ENCODE measurements around the gene VPS36.
A peak's percentile ranks its signal among the peaks of the same experiment; 100 is the strongest.

Gene VPS36

GRCh38 chr13:52385870-52386269 lies 64.6 kb downstream of the VPS36 start:
- H2AK5ac ChIP-seq (ENCODE audit: low read length, severe bottlenecking) = no peak overlapping the region
- no peak overlapping the region for H2BK12ac ChIP-seq (ENCODE audit: low read length in 2 of 2)
- H3K9me3 ChIP-seq (ENCODE audit: control insufficient read depth, low read length) = no peaks in the 10 kb centered on the region
- H3K18ac ChIP-seq (ENCODE audit: low read depth in 1 of 2, low read length in 2 of 2) = no peak overlapping the region
- no peaks in the 10 kb centered on the region for H3K27me3 ChIP-seq (ENCODE audit: control insufficient read depth in 1 of 2, insufficient read depth in 1 of 2, low read length in 2 of 2)
- no peak overlapping the region for H2AFZ ChIP-seq (ENCODE audit: low read depth, low read length)
- no peak overlapping the region for H3K4me3 ChIP-seq (ENCODE audit: insufficient read depth in 1 of 2, low read depth in 1 of 2, low read length in 2 of 2)
- no peak overlapping the region for H2BK5ac ChIP-seq (ENCODE audit: low read depth, low read length, poor library complexity, severe bottlenecking)
- H3K4ac ChIP-seq (ENCODE audit: low read depth in 1 of 2, low read length in 2 of 2) = no peak overlapping the region
- peaks cover 15% of the 10 kb centered on the region for H3K79me1 ChIP-seq (replicated peaks; ENCODE audit: low read length, poor library complexity, severe bottlenecking)
- H3K23ac ChIP-seq (ENCODE audit: low read length in 2 of 2) = no peak overlapping the region
- no peak overlapping the region for H3K14ac ChIP-seq (ENCODE audit: low read length in 2 of 2)
- no peak overlapping the region for H3K27ac ChIP-seq (ENCODE audit: low read length, poor library complexity, severe bottlenecking)
- H3K36me3 ChIP-seq (ENCODE audit: control insufficient read depth in 1 of 2, insufficient read depth in 2 of 2, low read depth in 1 of 2, low read length in 2 of 2) = peaks cover 0 to 45% of the 10 kb centered on the region in 2 experiments
- no peak overlapping the region for H3K4me2 ChIP-seq (ENCODE audit: low read length, poor library complexity, severe bottlenecking)
- 65% methylated on average over 4 of the region's 4 CpGs for WGBS
- H2BK120ac ChIP-seq (ENCODE audit: low read depth, low read length) = no peak overlapping the region
- no peak overlapping the region for H2BK15ac ChIP-seq (ENCODE audit: low read depth, poor library complexity, severe bottlenecking)
- H4K8ac ChIP-seq (ENCODE audit: low read length) = no peak overlapping the region
- no peaks in the 10 kb centered on the region for H3K4me1 ChIP-seq (ENCODE audit: control insufficient read depth, insufficient read depth, low read depth, low read length)
- H4K91ac ChIP-seq (ENCODE audit: low read length) = no peak overlapping the region
- H3K9ac ChIP-seq (ENCODE audit: low read length) = no peak overlapping the region
- DNase-seq = no peak

- no peak overlapping the region for H3K9ac ChIP-seq (ENCODE audit: low read length)
- H2AK5ac ChIP-seq (ENCODE audit: low read length, severe bottlenecking) = no peak overlapping the region
- peaks cover 17% of the 10 kb centered on the region for H3K79me1 ChIP-seq (replicated peaks; ENCODE audit: low read length, poor library complexity, severe bottlenecking)
- H2BK5ac ChIP-seq (ENCODE audit: low read depth, low read length, poor library complexity, severe bottlenecking) = no peak overlapping the region
- H3K4ac ChIP-seq (ENCODE audit: low read depth in 1 of 2, low read length in 2 of 2) = no peak overlapping the region
- 88% methylated on average over 1 of the region's 1 CpG for WGBS
- no peak overlapping the region for H3K18ac ChIP-seq (ENCODE audit: low read depth in 1 of 2, low read length in 2 of 2)
- no peak overlapping the region for H3K14ac ChIP-seq (ENCODE audit: low read length in 2 of 2)
- no peak for DNase-seq
- H2AFZ ChIP-seq (ENCODE audit: low read depth, low read length) = no peak overlapping the region
- no peak overlapping the region for H3K23ac ChIP-seq (ENCODE audit: low read length in 2 of 2)
- peaks cover 2 to 45% of the 10 kb centered on the region in 2 experiments for H3K36me3 ChIP-seq (ENCODE audit: control insufficient read depth in 1 of 2, insufficient read depth in 2 of 2, low read depth in 1 of 2, low read length in 2 of 2)
- peaks cover 3% of the 10 kb centered on the region for H3K4me1 ChIP-seq (ENCODE audit: control insufficient read depth, insufficient read depth, low read depth, low read length)
- H4K91ac ChIP-seq (ENCODE audit: low read length) = no peak overlapping the region
- no peak overlapping the region for H3K27ac ChIP-seq (ENCODE audit: low read length, poor library complexity, severe bottlenecking)
- H3K9me3 ChIP-seq (ENCODE audit: control insufficient read depth, low read length) = no peaks in the 10 kb centered on the region
- H2BK120ac ChIP-seq (ENCODE audit: low read depth, low read length) = no peak overlapping the region
- no peak overlapping the region for H2BK15ac ChIP-seq (ENCODE audit: low read depth, poor library complexity, severe bottlenecking)
- H2BK12ac ChIP-seq (ENCODE audit: low read length in 2 of 2) = no peak overlapping the region
- no peak overlapping the region for H3K4me3 ChIP-seq (ENCODE audit: insufficient read depth in 1 of 2, low read depth in 1 of 2, low read length in 2 of 2)
- no peaks in the 10 kb centered on the region for H3K27me3 ChIP-seq (ENCODE audit: control insufficient read depth in 1 of 2, insufficient read depth in 1 of 2, low read length in 2 of 2)
- H4K8ac ChIP-seq (ENCODE audit: low read length) = no peak overlapping the region
- no peak overlapping the region for H3K4me2 ChIP-seq (ENCODE audit: low read length, poor library complexity, severe bottlenecking)
These were observed 67.1 kb downstream of the VPS36 start for GRCh38 chr13:52383366-52383765.

GRCh38 chr13:52378312-52378711 lies 72.1 kb downstream of the VPS36 start:
- Histone ChIP-seq H3K14ac (ENCODE audit: low read length in 2 of 2) (peak overlapping the region in 1 of 2 experiments; percentile 35), H3K27me3 (ENCODE audit: control insufficient read depth in 1 of 2, insufficient read depth in 1 of 2, low read length in 2 of 2) (no peaks in the 10 kb centered on the region), H3K36me3 (ENCODE audit: control insufficient read depth in 1 of 2, insufficient read depth in 2 of 2, low read depth in 1 of 2, low read length in 2 of 2) (peaks cover 12 to 32% of the 10 kb centered on the region in 2 experiments), H3K18ac (ENCODE audit: low read depth in 1 of 2, low read length in 2 of 2) (no peak overlapping the region), H3K4me2 (ENCODE audit: low read length, poor library complexity, severe bottlenecking) (no peak overlapping the region), H3K9ac (ENCODE audit: low read length) (no peak overlapping the region), H3K23ac (ENCODE audit: low read length in 2 of 2) (no peak overlapping the region), H3K9me3 (ENCODE audit: control insufficient read depth, low read length) (no peaks in the 10 kb centered on the region), H2BK120ac (ENCODE audit: low read depth, low read length) (no peak overlapping the region), H2BK15ac (ENCODE audit: low read depth, poor library complexity, severe bottlenecking) (no peak overlapping the region), H3K4me3 (ENCODE audit: insufficient read depth in 1 of 2, low read depth in 1 of 2, low read length in 2 of 2) (no peak overlapping the region), H4K8ac (ENCODE audit: low read length) (no peak overlapping the region), H2BK12ac (ENCODE audit: low read length in 2 of 2) (no peak overlapping the region), H2AK5ac (ENCODE audit: low read length, severe bottlenecking) (no peak overlapping the region), H3K4ac (ENCODE audit: low read depth in 1 of 2, low read length in 2 of 2) (no peak overlapping the region), H2BK5ac (ENCODE audit: low read depth, low read length, poor library complexity, severe bottlenecking) (no peak overlapping the region), H4K91ac (ENCODE audit: low read length) (no peak overlapping the region), H2AFZ (ENCODE audit: low read depth, low read length) (no peak overlapping the region), H3K79me1 (replicated peaks; ENCODE audit: low read length, poor library complexity, severe bottlenecking) (peaks cover 21% of the 10 kb centered on the region), H3K27ac (ENCODE audit: low read length, poor library complexity, severe bottlenecking) (no peak overlapping the region), H3K4me1 (ENCODE audit: control insufficient read depth, insufficient read depth, low read depth, low read length) (peaks cover 3% of the 10 kb centered on the region)
- WGBS = 97% methylated on average over 22 of the region's 22 CpGs
- no peak for DNase-seq

- peaks cover 21% of the 10 kb centered on the region for H3K79me1 ChIP-seq (replicated peaks; ENCODE audit: low read length, poor library complexity, severe bottlenecking)
- no peak overlapping the region for H2AK5ac ChIP-seq (ENCODE audit: low read length, severe bottlenecking)
- no peak overlapping the region for H2AFZ ChIP-seq (ENCODE audit: low read depth, low read length)
- H3K23ac ChIP-seq (ENCODE audit: low read length in 2 of 2) = no peak overlapping the region
- DNase-seq = no peak
- no peak overlapping the region for H4K8ac ChIP-seq (ENCODE audit: low read length)
- H3K36me3 ChIP-seq (ENCODE audit: control insufficient read depth in 1 of 2, insufficient read depth in 2 of 2, low read depth in 1 of 2, low read length in 2 of 2) = peaks cover 12 to 27% of the 10 kb centered on the region in 2 experiments
- H3K4me3 ChIP-seq (ENCODE audit: insufficient read depth in 1 of 2, low read depth in 1 of 2, low read length in 2 of 2) = no peak overlapping the region
- no peak overlapping the region for H4K91ac ChIP-seq (ENCODE audit: low read length)
- H3K4me1 ChIP-seq (ENCODE audit: control insufficient read depth, insufficient read depth, low read depth, low read length) = peaks cover 3% of the 10 kb centered on the region
- no peak overlapping the region for H3K18ac ChIP-seq (ENCODE audit: low read depth in 1 of 2, low read length in 2 of 2)
- WGBS = 96% methylated on average over 21 of the region's 21 CpGs
- H3K14ac ChIP-seq (ENCODE audit: low read length in 2 of 2) = no peak overlapping the region
- no peak overlapping the region for H3K27ac ChIP-seq (ENCODE audit: low read length, poor library complexity, severe bottlenecking)
- H3K27me3 ChIP-seq (ENCODE audit: control insufficient read depth in 1 of 2, insufficient read depth in 1 of 2, low read length in 2 of 2) = no peaks in the 10 kb centered on the region
- H2BK12ac ChIP-seq (ENCODE audit: low read length in 2 of 2) = no peak overlapping the region
- no peaks in the 10 kb centered on the region for H3K9me3 ChIP-seq (ENCODE audit: control insufficient read depth, low read length)
- no peak overlapping the region for H3K4me2 ChIP-seq (ENCODE audit: low read length, poor library complexity, severe bottlenecking)
- no peak overlapping the region for H3K9ac ChIP-seq (ENCODE audit: low read length)
- no peak overlapping the region for H2BK15ac ChIP-seq (ENCODE audit: low read depth, poor library complexity, severe bottlenecking)
- H2BK120ac ChIP-seq (ENCODE audit: low read depth, low read length) = no peak overlapping the region
- H2BK5ac ChIP-seq (ENCODE audit: low read depth, low read length, poor library complexity, severe bottlenecking) = no peak overlapping the region
- H3K4ac ChIP-seq (ENCODE audit: low read depth in 1 of 2, low read length in 2 of 2) = no peak overlapping the region
These were observed 72.5 kb downstream of the VPS36 start for GRCh38 chr13:52377898-52378297.
